SK-N-SH (cell line): ENCODE data around the gene GALNT6. TPM values are rescaled to one million over a fixed set of nuclear protein-coding genes. Genes with fewer than 3 reads are reported as not detected.

ENCODE experiments used
- CTCF ChIA-PET: fragments of 300-600, 350-600 bp; formaldehyde crosslinking; extraction: SDS; loops from one replicate; lab custom pipeline; 2021; lab: Yijun Ruan, JAX
- POLR2A ChIA-PET: fragments of 350-600 bp; sonication (Branson Sonifier 250); formaldehyde crosslinking; extraction: SDS; loops from one replicate; lab custom pipeline; 2020; ENCODE audit warnings: antibody characterized with exemption, inconsistent platforms; lab: Yijun Ruan, JAX
- DNase-seq: peaks from one replicate; pipeline ENCODE4 v3.0.0; 2012
- H2AFZ ChIP-seq: fragments of 200-600 bp; sonication (generic); 2 replicates; pipeline ENCODE4 v1.8.1; 2016; ENCODE audit warnings: antibody characterized with exemption, mild to moderate bottlenecking, low read depth
- H3F3A ChIP-seq: fragments of 200-600 bp; sonication (generic); replicated peaks from 2 replicates; pipeline ENCODE3; 2016; ENCODE audit warnings: antibody characterized with exemption, mild to moderate bottlenecking; ENCODE audit not compliant: insufficient read depth
- H3K27ac ChIP-seq, 2 experiments: fragments of 200-500 bp in 1 of 2; fragments of 200-600 bp in 1 of 2; sonication (Bioruptor generic) in 1 of 2; sonication (generic), shearing (Covaris generic) in 1 of 2; 2 replicates each; pipeline versions ENCODE4 v1.5.1 to v1.6.1; 2014 to 2016; ENCODE audit warnings: low read depth in 2 of 2, inconsistent platforms in 1 of 2, low read length in 1 of 2, mild to moderate bottlenecking in 1 of 2, mixed read lengths in 1 of 2
- H3K27me3 ChIP-seq: fragments of 200-600 bp; sonication (generic), shearing (Covaris generic); 2 replicates; pipeline ENCODE4 v1.6.1; 2016; ENCODE audit warnings: mixed run types; ENCODE audit not compliant: insufficient read depth
- H3K36me3 ChIP-seq, 2 experiments: fragments of 200-500 bp in 1 of 2; fragments of 200-600 bp in 1 of 2; sonication (Bioruptor generic) in 1 of 2; sonication (generic) in 1 of 2; replicated peaks in 1 of 2; 2 replicates each; pipeline versions ENCODE3 to v1.5.1; 2014 to 2016; ENCODE audit warnings: low read length in 1 of 2, mild to moderate bottlenecking in 1 of 2; ENCODE audit not compliant: insufficient read depth in 2 of 2, control insufficient read depth in 1 of 2
- H3K4me1 ChIP-seq, 2 experiments: fragments of 200-500 bp in 1 of 2; fragments of 200-600 bp in 1 of 2; sonication (Bioruptor generic) in 1 of 2; sonication (generic), shearing (Covaris generic) in 1 of 2; 2 replicates each; pipeline versions ENCODE4 v1.5.1 to v1.6.1; 2014 to 2016; ENCODE audit warnings: low read depth in 1 of 2, low read length in 1 of 2, mixed run types in 1 of 2; ENCODE audit not compliant: insufficient read depth in 2 of 2, control insufficient read depth in 1 of 2
- H3K4me2 ChIP-seq: fragments of 200-600 bp; sonication (generic), shearing (Covaris generic); 2 replicates; pipeline ENCODE4 v1.6.1; 2017; ENCODE audit warnings: mixed run types
- H3K4me3 ChIP-seq, 2 experiments: fragments of 200-500 bp in 1 of 2; fragments of 200-600 bp in 1 of 2; sonication (Bioruptor generic) in 1 of 2; sonication (generic), shearing (Covaris generic) in 1 of 2; 2 replicates each; pipeline versions ENCODE4 v1.5.1 to v1.8.1; 2014 to 2016; ENCODE audit warnings: low read depth in 2 of 2, inconsistent platforms in 1 of 2, low read length in 1 of 2, mild to moderate bottlenecking in 1 of 2, mixed read lengths in 1 of 2, moderate library complexity in 1 of 2
- H3K79me2 ChIP-seq: fragments of 200-600 bp; sonication (generic); 2 replicates; pipeline ENCODE4 v1.8.1; 2017; ENCODE audit warnings: mild to moderate bottlenecking; ENCODE audit not compliant: insufficient read depth
- H3K9ac ChIP-seq: fragments of 200-600 bp; sonication (generic); 2 replicates; pipeline ENCODE4 v1.6.1; 2017; ENCODE audit warnings: mixed run types
- H3K9me2 ChIP-seq: fragments of 200-600 bp; sonication (generic); 2 replicates; pipeline ENCODE4 v1.6.1; 2017; ENCODE audit warnings: mixed run types
- H3K9me3 ChIP-seq: fragments of 200-600 bp; sonication (generic); 2 replicates; pipeline ENCODE4 v1.6.1; 2017; ENCODE audit warnings: mixed run types, mild to moderate bottlenecking, moderate library complexity
- H4K20me1 ChIP-seq: fragments of 200-600 bp; sonication (generic); 2 replicates; pipeline ENCODE4 v1.6.1; 2017; ENCODE audit warnings: mild to moderate bottlenecking, mixed run types; ENCODE audit not compliant: insufficient read depth
- CHD2 ChIP-seq: fragments of 150-350 bp; IDR thresholded peaks from 2 replicates; pipeline ENCODE4 v1.6.1; 2018; ENCODE audit warnings: low read length; ENCODE audit not compliant: partially characterized antibody
- EP300 ChIP-seq, 2 experiments: IDR thresholded peaks; 2 replicates each; pipeline versions ENCODE4 v1.4.0 to v1.6.1; 2012; ENCODE audit warnings: borderline replicate concordance in 1 of 2, low read depth in 1 of 2, low read length in 1 of 2
- FOXJ3 ChIP-seq: sonication (generic); formaldehyde crosslinking; IDR thresholded peaks from 2 replicates; pipeline ENCODE4 v1.5.1; 2020; ENCODE audit warnings: mild to moderate bottlenecking, missing genetic modification reagents
- GATA2 ChIP-seq: sonication (generic); formaldehyde crosslinking; IDR thresholded peaks from 2 replicates; pipeline ENCODE4 v1.5.0; 2020; ENCODE audit warnings: mild to moderate bottlenecking, missing genetic modification reagents
- JUND ChIP-seq: IDR thresholded peaks from 2 replicates; pipeline ENCODE4 v1.4.0; 2012
- MXI1 ChIP-seq: IDR thresholded peaks from 2 replicates; pipeline ENCODE4 v1.6.1; 2012; ENCODE audit warnings: mild to moderate bottlenecking, low read depth, low read length, improper control_type of control experiment
- POLR2AphosphoS5 ChIP-seq: IDR thresholded peaks from 2 replicates; pipeline ENCODE4 v1.6.1; 2012; ENCODE audit warnings: low read depth, low read length
- RAD21 ChIP-seq: IDR thresholded peaks from 2 replicates; pipeline ENCODE4 v1.6.1; 2012; ENCODE audit warnings: mild to moderate bottlenecking, low read length
- RCOR1 ChIP-seq: fragments of 150-350 bp; IDR thresholded peaks from 2 replicates; pipeline ENCODE4 v1.6.1; 2017; ENCODE audit warnings: antibody characterized with exemption, low read length
- TAF1 ChIP-seq: IDR thresholded peaks from 2 replicates; pipeline ENCODE4 v1.6.1; 2012; ENCODE audit warnings: low read depth, mild to moderate bottlenecking, low read length, moderate library complexity, borderline replicate concordance
- TCF12 ChIP-seq: IDR thresholded peaks from 2 replicates; pipeline ENCODE4 v1.4.0; 2012
- WGBS: methylation state at CpG from one replicate; pipeline ENCODE4 v1.1.6; 2017; ENCODE audit warnings: low lambda C conversion rate; 5-methylcytosine and 5-hydroxymethylcytosine counted together
- polyA plus RNA-seq, 3 experiments: library from polyadenylated mRNA; depleted of rRNA; stranded (reverse); fragments of >200 nt; gene quantifications; 2 replicates each; pipeline ENCODE4 v1.2.3, GENCODE V29; 2012
- TF ChIP-seq, protein P1 (sequence below): fragments of 150-350 bp; IDR thresholded peaks from 2 replicates; pipeline ENCODE4 v1.6.1; 2016; ENCODE audit warnings: mild to moderate bottlenecking, low read depth, low read length

Gene GALNT6
- polyA plus RNA-seq, 1 of the 3 experiments (the other 2 are of a cell fraction): 0.74 TPM

DNA sequence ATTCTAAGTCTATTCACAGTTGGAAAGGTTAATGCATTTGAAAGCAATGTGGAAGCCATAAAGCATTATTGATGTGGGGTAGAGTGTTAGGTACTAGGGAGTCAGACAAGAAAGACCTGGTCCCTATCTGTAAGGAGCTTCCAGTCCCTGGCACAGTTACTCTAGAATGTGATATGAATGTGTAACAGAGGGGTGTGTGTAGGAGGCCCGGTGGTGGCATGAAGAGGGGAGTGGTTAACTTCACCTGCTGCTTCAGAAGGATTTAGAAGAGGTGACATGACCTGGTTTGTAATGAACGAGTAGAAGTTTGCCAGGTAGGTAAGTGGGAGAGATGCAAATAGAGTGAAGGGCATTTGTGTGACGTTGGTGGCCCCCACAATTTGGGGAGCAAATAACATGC, 15.1 kb upstream of the GALNT6 start:
- no peak overlapping the region for H3K4me2 ChIP-seq
- H3K36me3 ChIP-seq: no peaks in the 10 kb centered on the region
- no peak overlapping the region for H3K9ac ChIP-seq
- H3K27me3 ChIP-seq: no peaks in the 10 kb centered on the region
- no peaks in the 10 kb centered on the region for H3K9me2 ChIP-seq
- CTCF ChIA-PET: interaction anchor here (1.0 to 1.8 kb wide), 5 partner anchors 9 to 414 kb away, joined by 3 to 6 read pairs (median 3); no protein-coding TSS in a partner anchor
- H2AFZ ChIP-seq: no peak overlapping the region
- no peak for TF ChIP-seq TCF12
- H4K20me1 ChIP-seq: no peaks in the 10 kb centered on the region
- POLR2A ChIA-PET: interaction anchor here (0.7 to 1.7 kb wide), 3 partner anchors 11 to 35 kb away, joined by 3 to 5 read pairs (median 4); partner anchors contain the start of gene GALNT6
- H3K4me1 ChIP-seq: peaks cover 0 to 54% of the 10 kb centered on the region in 2 experiments; a peak in 2 of 4 replicates
- no peaks in the 10 kb centered on the region for H3F3A ChIP-seq
- no peak for DNase-seq
- H3K27ac ChIP-seq: peak overlapping the region in 1 of 2 experiments; percentile 82; a peak in 2 of 4 replicates
- H3K4me3 ChIP-seq: no peak overlapping the region
- no peaks in the 10 kb centered on the region for H3K79me2 ChIP-seq
- 68% methylated on average over 3 of the region's 3 CpGs for WGBS
- no peaks in the 10 kb centered on the region for H3K9me3 ChIP-seq

DNA sequence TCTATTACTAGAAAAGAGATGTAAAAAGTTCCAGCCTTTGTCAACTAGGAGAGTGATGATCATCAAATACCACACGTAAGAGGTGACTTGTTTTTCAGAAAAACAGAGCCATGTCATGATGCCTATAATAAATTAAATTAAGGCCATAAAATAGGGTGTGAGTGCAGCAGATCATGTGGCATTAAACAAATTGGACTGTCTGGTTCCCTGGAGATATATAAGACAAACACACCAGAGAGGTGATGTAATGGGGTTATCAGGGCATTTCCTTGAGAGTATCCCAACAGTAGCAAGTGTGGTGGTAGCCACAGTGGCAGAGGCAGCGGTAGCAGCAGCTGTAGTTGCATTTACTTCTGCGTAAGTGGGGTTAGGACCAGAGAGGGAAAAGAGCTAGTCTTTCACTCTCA, 14.6 kb upstream of the GALNT6 start:
- H3K27me3 ChIP-seq: no peaks in the 10 kb centered on the region
- no peaks in the 10 kb centered on the region for H4K20me1 ChIP-seq
- no peak overlapping the region for H2AFZ ChIP-seq
- peak; percentile 98 for TF ChIP-seq RCOR1
- TF ChIP-seq MXI1: peak; percentile 83
- no peak for TF ChIP-seq JUND
- peak in 1 of 2 experiments; percentile 98; a peak in 2 of 4 replicates for TF ChIP-seq EP300 (IDR thresholded peaks at IDR 0.05; ENCODE audit: borderline replicate concordance in 1 of 2, low read depth in 1 of 2, low read length in 1 of 2)
- TF ChIP-seq, protein P1, sequence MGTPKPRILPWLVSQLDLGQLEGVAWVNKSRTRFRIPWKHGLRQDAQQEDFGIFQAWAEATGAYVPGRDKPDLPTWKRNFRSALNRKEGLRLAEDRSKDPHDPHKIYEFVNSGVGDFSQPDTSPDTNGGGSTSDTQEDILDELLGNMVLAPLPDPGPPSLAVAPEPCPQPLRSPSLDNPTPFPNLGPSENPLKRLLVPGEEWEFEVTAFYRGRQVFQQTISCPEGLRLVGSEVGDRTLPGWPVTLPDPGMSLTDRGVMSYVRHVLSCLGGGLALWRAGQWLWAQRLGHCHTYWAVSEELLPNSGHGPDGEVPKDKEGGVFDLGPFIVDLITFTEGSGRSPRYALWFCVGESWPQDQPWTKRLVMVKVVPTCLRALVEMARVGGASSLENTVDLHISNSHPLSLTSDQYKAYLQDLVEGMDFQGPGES: no peak
- TF ChIP-seq TCF12: peak; percentile 59
- no peak for TF ChIP-seq TAF1
- TF ChIP-seq FOXJ3: peak; percentile 94
- peak; percentile 66 for TF ChIP-seq POLR2AphosphoS5
- TF ChIP-seq RAD21: peak; percentile 24; the same call in 1 of the 2 replicates
- TF ChIP-seq CHD2: peak; percentile 80
- peak; percentile 93 for TF ChIP-seq GATA2 (CRISPR knock-in tag)
- H3K9me2 ChIP-seq: no peaks in the 10 kb centered on the region
- H3K79me2 ChIP-seq: no peaks in the 10 kb centered on the region
- POLR2A ChIA-PET: interaction anchor here (0.7 to 1.7 kb wide), 3 partner anchors 11 to 34 kb away, joined by 3 to 5 read pairs (median 4); partner anchors contain the start of gene GALNT6
- 69% methylated on average over 3 of the region's 3 CpGs for WGBS
- H3K27ac ChIP-seq: peak overlapping the region in 1 of 2 experiments; percentile 82; a peak in 2 of 4 replicates
- no peak overlapping the region for H3K4me3 ChIP-seq
- peak; percentile 71 for DNase-seq
- no peak overlapping the region for H3K9ac ChIP-seq
- H3K4me2 ChIP-seq: no peak overlapping the region
- no peaks in the 10 kb centered on the region for H3F3A ChIP-seq
- no peaks in the 10 kb centered on the region for H3K9me3 ChIP-seq
- H3K36me3 ChIP-seq: no peaks in the 10 kb centered on the region
- CTCF ChIA-PET: interaction anchor here (1.0 to 1.8 kb wide), 5 partner anchors 9 to 414 kb away, joined by 3 to 6 read pairs (median 3); no protein-coding TSS in a partner anchor
- peaks cover 0 to 55% of the 10 kb centered on the region in 2 experiments; a peak in 2 of 4 replicates for H3K4me1 ChIP-seq
